ENCODE measurements around the gene SPATA32.

SPATA32 gene

GRCh38 chr17:45247429-45248131 lies 14.3 kb downstream of the SPATA32 start:
- DNase-seq: peak in 43 of 58 donors; percentile 16 to 84 (median 53)

- peak in 2 of 58 donors; percentile 43 to 44 for DNase-seq
Measured at GRCh38 chr17:45246861-45247428, 14.9 kb downstream of the SPATA32 start.

DNA sequence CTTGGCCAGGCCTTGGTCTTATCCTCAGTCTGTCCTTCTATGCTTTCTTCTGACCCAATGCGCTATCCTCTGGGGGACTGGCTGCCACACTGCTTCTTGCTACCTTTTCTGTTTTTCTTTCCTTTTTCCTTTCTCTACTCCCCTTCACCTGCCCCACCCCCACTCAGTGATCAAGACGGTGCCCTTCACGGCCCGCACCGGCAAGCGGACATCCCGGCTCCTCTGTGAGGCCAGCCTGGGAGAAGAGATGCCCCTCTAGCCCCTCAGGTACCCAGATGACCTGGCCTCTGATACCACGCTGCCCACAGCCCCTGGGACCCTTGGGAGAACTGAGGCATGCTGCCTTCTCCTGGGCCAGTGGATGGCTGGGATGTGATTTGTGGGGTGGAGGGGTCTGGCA lies 15.6 kb downstream of the SPATA32 start:
- no peak for DNase-seq

DNA sequence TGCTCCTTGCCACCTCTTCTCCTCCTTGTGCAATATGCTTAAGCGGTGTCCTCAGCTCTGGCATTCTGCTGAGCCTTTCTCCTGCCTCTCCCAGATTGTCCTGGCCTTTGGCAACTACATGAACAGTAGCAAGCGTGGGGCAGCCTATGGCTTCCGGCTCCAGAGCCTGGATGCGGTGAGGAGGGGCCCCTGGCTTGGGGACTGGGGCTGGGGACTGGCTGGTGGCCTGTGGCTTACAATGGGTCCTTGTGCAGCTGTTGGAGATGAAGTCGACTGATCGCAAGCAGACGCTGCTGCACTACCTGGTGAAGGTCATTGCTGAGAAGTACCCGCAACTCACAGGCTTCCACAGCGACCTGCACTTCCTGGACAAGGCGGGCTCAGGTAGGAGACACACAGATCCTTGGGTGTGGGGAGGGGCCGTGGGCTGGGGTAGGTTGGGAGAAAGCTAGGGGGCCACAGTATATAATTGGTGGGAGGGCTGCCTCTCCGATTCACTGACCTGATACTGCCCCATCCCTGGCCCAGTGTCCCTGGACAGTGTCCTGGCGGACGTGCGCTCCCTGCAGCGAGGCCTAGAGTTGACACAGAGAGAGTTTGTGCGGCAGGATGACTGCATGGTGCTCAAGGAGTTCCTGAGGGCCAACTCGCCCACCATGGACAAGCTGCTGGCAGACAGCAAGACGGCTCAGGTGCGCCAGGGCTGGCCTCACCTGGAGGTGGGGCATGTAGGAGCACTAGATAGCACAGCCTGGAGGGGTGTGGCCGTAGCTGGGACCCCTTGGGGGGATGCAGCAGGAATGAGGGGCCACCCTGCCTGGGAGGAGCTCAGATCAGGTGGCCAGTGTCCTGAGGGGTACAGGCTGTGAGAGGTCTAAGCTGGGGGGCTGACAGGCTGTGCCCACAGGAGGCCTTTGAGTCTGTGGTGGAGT lies 16.9 kb downstream of the SPATA32 start:
- no peak for DNase-seq

GRCh38 chr17:45243750-45244149 lies 18.1 kb downstream of the SPATA32 start:
- peak in 8 of 58 donors; percentile 15 to 46 (median 26) for DNase-seq

GRCh38 chr17:45242029-45242414 lies 19.9 kb downstream of the SPATA32 start:
- no peak for DNase-seq

DNA sequence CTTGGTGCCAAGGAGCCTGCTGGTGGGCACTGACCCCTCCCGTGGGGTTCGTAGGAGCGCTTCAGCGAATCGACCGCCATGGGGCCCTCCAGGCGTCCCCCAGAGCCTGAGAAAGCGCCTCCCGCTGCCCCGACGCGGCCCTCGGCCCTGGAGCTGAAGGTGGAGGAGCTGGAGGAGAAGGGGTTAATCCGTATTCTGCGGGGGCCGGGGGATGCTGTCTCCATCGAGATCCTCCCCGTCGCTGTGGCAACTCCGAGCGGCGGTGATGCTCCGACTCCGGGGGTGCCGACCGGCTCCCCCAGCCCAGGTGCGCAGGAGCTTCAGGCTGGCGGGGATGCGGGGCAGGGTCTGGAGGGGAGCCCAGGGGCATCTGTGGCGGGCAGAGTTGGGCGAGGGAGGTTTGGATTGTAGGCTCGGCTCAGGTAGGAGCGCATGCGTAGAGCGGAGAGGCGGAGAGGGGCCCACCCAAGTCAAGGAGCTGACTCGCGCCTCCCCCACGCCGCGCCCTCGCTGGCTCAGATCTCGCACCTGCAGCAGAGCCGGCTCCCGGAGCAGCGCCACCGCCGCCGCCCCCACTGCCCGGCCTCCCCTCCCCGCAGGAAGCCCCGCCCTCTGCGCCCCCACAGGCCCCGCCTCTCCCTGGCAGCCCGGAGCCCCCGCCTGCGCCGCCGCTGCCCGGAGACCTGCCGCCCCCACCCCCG lies 20.4 kb downstream of the SPATA32 start:
- peak in 31 of 58 donors; percentile 18 to 67 (median 45) for DNase-seq

GRCh38 chr17:45240905-45241327 lies 21.0 kb downstream of the SPATA32 start:
- peak in 36 of 58 donors; percentile 9 to 73 (median 45) for DNase-seq

GRCh38 chr17:45238155-45238774 lies 23.6 kb downstream of the SPATA32 start:
- no peak for DNase-seq

GRCh38 chr17:45237686-45238085 lies 24.2 kb downstream of the SPATA32 start:
- no peak for DNase-seq

DNA sequence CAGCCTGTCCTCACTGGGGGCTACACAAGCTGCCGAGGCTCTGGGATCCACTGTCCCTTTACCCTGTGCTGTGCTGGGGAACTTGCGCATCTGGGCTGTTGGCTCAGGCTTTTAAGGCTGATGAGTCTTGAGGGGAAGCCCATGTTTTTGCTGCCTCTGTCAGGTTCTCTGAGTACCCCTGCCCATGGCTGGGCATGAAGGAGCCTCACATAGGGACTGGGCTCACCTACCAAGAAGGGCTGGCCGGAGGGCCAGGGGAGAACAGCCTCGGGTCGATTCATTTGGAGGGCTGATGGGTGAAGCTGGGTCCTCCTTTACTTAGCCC lies 25.6 kb downstream of the SPATA32 start:
- no peak for DNase-seq

DNA sequence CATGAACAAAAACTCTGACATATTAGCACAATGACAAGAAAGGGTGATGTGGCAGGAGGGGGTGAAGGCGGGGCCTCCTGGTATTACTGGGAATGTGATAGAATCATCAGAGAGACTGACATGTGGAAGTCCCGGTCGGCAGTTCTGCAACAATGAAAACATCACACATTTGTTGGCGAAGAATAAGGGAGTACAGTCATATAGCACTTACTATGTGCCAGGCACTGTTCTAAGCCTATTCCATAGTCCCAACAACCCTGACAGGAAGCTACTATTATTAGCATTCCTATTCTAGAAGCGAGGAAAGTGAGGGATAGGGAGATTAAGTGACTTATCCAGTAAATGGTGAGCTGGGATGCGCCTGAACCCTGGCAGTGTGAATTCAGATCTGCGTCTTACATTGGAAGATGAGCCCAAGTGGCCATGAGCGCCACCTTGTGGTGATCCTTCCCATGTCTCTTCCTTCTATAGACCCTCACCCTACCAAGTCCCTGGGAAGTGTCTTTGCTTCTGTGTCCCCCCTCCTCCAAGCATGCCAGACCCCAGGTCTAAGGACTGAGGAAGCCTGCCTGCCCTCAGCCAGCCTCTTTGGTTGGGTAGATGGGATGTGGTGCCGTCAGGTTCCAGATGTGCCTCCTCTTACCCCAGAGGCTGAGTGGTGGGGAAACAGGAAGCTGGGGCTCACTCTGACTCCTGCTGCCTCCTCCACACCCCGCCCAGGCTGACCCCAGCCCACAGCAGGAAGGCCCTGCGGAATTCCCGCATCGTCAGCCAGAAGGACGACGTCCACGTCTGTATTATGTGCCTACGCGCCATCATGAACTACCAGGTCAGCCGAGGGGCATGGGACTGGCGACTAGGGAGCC lies 26.2 kb downstream of the SPATA32 start:
- DNase-seq: peak in 22 of 58 donors; percentile 11 to 71 (median 37)

- no peak for DNase-seq
Measured at GRCh38 chr17:45234641-45235415, 27.1 kb downstream of the SPATA32 start.

DNA sequence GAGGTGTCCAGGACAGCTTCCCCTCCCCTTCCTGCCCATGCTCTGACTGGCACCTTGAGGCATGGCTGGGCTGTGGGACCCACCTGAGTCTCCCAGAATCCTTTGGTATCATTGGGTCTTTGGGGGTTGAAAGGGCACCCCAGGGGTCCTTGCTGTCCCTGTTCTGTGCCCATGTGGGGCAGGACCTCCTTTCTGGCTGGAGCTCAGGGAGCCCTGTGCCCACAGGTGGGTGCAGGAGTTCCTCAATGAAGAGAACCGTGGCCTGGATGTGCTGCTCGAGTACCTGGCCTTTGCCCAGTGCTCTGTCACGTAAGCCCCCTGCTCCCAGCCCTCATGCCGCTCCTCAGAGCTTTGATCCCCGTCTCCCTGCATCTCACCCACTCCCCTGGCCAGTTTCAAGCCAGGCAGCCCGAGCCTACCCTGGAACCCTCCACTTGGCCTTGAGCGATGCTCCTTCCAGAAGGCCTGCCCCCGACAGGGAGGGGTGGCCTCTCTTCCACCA lies 28.4 kb downstream of the SPATA32 start:
- no peak for DNase-seq

DNA sequence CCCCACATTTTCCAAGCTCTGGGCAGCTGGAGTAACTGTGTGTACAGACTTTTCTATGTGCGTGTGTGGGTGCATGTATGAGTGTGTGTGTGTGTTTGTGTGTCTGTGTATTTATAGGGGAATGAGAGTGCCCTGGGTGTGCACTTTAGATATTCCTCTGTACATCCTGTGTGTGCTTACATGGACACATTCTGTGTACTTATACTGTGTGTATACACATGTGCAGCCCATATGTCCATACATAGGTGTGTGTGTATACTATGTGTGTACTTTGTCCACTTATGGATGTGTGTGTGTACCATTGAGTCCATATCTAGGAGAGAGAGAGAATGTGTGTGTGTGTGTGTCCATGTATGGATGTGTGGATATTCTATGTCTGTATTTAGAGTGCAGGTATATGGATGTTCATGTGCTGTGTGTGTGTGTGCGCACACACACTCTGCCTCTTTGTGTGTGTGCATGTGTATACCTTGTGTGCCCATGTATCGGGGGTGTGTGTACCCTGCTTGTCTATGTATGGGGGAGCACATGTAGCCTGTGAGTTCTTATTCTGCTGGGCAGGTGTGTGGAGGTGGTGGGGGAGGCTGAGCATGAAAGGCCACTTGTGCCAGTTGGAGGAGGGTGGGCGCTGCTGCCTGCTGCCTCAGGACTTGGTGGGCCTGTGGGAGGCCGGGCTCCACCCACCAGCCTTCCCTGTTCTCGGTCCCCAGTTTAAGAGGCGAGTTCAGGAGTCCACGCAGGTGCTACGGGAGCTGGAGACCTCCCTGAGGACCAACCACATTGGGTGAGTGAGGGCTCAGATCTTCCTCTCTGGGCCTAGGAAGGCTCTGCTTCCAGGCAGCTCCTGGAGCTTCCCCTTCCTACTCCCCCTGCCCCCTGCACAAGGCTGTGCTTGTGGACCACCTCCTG lies 29.1 kb downstream of the SPATA32 start:
- no peak for DNase-seq

DNA sequence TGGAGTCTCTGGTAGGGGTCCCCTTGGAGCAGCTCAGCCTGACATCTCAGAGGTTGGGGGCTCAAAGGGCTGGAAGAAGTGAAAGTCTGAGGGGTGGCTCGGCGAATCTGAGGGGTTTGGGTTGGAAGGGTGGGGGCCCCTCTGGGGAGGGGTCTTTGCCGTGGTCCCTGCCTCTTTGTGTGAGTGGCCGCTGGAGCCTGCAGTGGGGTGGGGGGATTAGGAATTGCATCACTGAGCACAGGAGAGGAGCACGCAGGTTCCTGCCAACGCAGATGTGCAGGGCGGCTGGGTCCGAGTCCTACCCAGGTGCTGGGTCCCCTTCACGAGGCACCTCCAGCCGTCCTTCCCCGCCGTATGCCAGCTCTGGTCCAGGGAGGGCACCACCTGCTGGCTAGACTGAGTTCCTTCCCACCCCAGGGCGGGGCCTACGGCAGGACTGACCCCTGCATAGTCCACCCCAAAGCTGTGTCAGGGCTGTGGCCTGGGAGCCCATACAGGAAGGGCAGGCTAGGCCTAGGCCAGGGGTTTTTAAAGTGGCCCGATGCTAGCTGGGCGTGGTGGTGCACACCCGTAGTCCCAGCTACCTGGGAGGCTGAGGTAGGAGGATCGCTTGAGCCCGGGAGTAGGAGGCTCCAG lies 30.3 kb downstream of the SPATA32 start:
- DNase-seq: no peak

DNA sequence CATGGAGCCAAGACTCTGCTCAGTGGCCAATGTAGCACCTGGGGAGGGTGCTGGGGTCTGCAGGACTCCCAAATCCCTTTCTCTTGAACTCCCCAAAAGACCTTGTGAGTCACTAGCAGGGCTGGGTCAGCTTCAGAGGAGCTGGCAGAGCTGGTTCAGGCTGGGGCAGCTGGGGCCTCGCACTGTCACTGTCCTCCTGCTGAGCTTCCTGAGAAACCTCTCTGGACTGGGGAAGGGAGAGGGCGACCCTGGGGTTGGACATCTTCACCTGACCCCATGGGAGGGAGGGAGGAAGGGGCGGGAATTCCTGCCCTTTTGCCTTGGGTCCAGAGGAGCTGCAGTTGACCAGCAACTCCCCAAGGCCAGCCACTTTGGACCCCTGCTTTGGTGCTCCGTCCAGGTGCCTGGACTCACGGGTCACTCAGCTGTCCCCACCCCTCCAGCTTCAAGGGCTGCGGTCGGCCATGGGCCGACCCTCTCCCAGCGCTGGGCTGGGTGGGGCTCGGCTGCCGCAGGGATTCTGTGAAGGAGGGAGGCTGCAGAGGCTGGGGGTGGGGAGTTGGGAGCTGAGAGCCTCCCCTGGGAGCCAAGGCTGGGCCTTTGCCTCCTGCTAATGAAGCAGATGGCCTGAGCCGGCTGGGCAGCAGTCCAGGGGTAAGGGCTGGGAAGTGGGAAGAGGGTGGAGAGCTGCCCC lies 31.0 kb downstream of the SPATA32 start:
- no peak for DNase-seq
